ENCODE results near the gene USP6.

DNA sequence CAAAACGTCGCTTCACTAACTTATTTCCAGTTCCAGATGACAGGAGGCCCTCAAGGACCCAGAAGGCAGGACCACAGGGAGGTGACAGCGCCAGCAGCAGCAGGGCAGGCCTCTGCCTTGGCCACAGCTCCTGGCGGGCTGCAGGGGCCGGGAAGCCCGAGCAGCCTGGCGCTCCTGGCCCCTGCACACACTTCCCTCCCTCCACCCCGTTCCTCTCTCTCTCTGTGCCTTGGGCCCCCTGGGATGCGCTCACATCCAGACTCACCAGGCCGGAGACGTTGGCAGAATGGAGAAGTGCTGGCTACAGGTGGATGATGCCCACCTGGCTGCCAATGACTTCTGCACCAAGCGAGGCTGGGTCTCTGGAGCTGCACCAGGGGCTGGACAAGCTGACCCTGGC, 63.2 kb downstream of the USP6 start:
- TF ChIP-seq POLR2AphosphoS5 (IDR thresholded peaks at IDR 0.05; ENCODE audit: low read depth, low read length): no peak
- TF ChIP-seq, protein P1, sequence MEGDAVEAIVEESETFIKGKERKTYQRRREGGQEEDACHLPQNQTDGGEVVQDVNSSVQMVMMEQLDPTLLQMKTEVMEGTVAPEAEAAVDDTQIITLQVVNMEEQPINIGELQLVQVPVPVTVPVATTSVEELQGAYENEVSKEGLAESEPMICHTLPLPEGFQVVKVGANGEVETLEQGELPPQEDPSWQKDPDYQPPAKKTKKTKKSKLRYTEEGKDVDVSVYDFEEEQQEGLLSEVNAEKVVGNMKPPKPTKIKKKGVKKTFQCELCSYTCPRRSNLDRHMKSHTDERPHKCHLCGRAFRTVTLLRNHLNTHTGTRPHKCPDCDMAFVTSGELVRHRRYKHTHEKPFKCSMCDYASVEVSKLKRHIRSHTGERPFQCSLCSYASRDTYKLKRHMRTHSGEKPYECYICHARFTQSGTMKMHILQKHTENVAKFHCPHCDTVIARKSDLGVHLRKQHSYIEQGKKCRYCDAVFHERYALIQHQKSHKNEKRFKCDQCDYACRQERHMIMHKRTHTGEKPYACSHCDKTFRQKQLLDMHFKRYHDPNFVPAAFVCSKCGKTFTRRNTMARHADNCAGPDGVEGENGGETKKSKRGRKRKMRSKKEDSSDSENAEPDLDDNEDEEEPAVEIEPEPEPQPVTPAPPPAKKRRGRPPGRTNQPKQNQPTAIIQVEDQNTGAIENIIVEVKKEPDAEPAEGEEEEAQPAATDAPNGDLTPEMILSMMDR (IDR thresholded peaks at IDR 0.05): no peak
- no peak for TF ChIP-seq SIN3A (IDR thresholded peaks at IDR 0.05; ENCODE audit: borderline replicate concordance, insufficient read depth, low read depth, low read length)
- TF ChIP-seq, protein P2, sequence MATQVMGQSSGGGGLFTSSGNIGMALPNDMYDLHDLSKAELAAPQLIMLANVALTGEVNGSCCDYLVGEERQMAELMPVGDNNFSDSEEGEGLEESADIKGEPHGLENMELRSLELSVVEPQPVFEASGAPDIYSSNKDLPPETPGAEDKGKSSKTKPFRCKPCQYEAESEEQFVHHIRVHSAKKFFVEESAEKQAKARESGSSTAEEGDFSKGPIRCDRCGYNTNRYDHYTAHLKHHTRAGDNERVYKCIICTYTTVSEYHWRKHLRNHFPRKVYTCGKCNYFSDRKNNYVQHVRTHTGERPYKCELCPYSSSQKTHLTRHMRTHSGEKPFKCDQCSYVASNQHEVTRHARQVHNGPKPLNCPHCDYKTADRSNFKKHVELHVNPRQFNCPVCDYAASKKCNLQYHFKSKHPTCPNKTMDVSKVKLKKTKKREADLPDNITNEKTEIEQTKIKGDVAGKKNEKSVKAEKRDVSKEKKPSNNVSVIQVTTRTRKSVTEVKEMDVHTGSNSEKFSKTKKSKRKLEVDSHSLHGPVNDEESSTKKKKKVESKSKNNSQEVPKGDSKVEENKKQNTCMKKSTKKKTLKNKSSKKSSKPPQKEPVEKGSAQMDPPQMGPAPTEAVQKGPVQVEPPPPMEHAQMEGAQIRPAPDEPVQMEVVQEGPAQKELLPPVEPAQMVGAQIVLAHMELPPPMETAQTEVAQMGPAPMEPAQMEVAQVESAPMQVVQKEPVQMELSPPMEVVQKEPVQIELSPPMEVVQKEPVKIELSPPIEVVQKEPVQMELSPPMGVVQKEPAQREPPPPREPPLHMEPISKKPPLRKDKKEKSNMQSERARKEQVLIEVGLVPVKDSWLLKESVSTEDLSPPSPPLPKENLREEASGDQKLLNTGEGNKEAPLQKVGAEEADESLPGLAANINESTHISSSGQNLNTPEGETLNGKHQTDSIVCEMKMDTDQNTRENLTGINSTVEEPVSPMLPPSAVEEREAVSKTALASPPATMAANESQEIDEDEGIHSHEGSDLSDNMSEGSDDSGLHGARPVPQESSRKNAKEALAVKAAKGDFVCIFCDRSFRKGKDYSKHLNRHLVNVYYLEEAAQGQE (IDR thresholded peaks at IDR 0.05; ENCODE audit: insufficient read depth in 1 of 2, low read depth in 2 of 2, low read length in 1 of 2): no peak
- no peak for TF ChIP-seq TCF7L2 (IDR thresholded peaks at IDR 0.05; ENCODE audit: low read depth, low read length)
